Skeletal muscle cell (primary cell): ENCODE results near the gene DDX20.
"Not testable (repeated sequence)": the region's sequence is repeated elsewhere in the genome, so short reads cannot be mapped to it uniquely, and the experiment has no call there.

Experiments
- DNase-seq: peaks from one replicate; pipeline ENCODE4 v3.0.0-alpha.2; 2010; ENCODE audit warnings: low read depth
- H3K4me3 ChIP-seq: 2 replicates; pipeline ENCODE4 v1.5.1; 2011; ENCODE audit warnings: low read depth, mild to moderate bottlenecking, control low read depth, low read length, moderate library complexity

The DDX20 gene

GRCh38 chr1:111731956-111732355 lies 23.7 kb upstream of the DDX20 start:
- DNase-seq = no peak

GRCh38 chr1:111732718-111733117 lies 23.0 kb upstream of the DDX20 start:
- H3K4me3 ChIP-seq = no peak overlapping the region
- no peak for DNase-seq

More at GRCh38 chr1:111731956-111732355, 23.7 kb upstream of the DDX20 start:
- no peak overlapping the region for H3K4me3 ChIP-seq

- no peak overlapping the region for H3K4me3 ChIP-seq
- DNase-seq = peak; percentile 90
Measured at GRCh38 chr1:111733183-111733991, 22.3 kb upstream of the DDX20 start.

- DNase-seq = no peak
- H3K4me3 ChIP-seq = no peak overlapping the region
Measured at GRCh38 chr1:111733992-111734341, 21.7 kb upstream of the DDX20 start.

- no peak overlapping the region for H3K4me3 ChIP-seq
- no peak for DNase-seq
Measured at GRCh38 chr1:111734426-111734825, 21.3 kb upstream of the DDX20 start.

GRCh38 chr1:111734856-111735255 lies 20.8 kb upstream of the DDX20 start:
- no peak for DNase-seq
- H3K4me3 ChIP-seq = no peak overlapping the region

GRCh38 chr1:111735321-111735720 lies 20.4 kb upstream of the DDX20 start:
- H3K4me3 ChIP-seq = no peak overlapping the region
- DNase-seq = no peak

- H3K4me3 ChIP-seq = no peak overlapping the region
- DNase-seq = peak; percentile 75
Measured at GRCh38 chr1:111735858-111736544, 19.7 kb upstream of the DDX20 start.

GRCh38 chr1:111736548-111737215 lies 19.0 kb upstream of the DDX20 start:
- peak overlapping the region; percentile 60 for H3K4me3 ChIP-seq
- DNase-seq = no peak

GRCh38 chr1:111737216-111738132 lies 18.2 kb upstream of the DDX20 start:
- DNase-seq = no peak
- H3K4me3 ChIP-seq = peak overlapping the region; percentile 60

GRCh38 chr1:111738133-111738435 lies 17.6 kb upstream of the DDX20 start:
- DNase-seq = no peak
- peak overlapping the region; percentile 60 for H3K4me3 ChIP-seq

- H3K4me3 ChIP-seq = peak overlapping the region; percentile 60
- DNase-seq = peak; percentile 62
Measured at GRCh38 chr1:111738436-111739193, 17.1 kb upstream of the DDX20 start.

GRCh38 chr1:111739194-111739924 lies 16.3 kb upstream of the DDX20 start, which contains the start of gene INKA2:
Gene INKA2, minus strand, starts transcription at chr1:111739395. Its CDS starts 153 bp downstream, at chr1:111739242.
- H3K4me3 ChIP-seq = peak within 1 kb of the TSS; percentile 60
- peak; percentile 56 for DNase-seq

- no peak for DNase-seq
- H3K4me3 ChIP-seq = peak overlapping the region; percentile 60
Measured at GRCh38 chr1:111739925-111740765, 15.6 kb upstream of the DDX20 start.

GRCh38 chr1:111742292-111742691 lies 13.4 kb upstream of the DDX20 start:
- not testable (repeated sequence) for H3K4me3 ChIP-seq

GRCh38 chr1:111742938-111743549 lies 12.7 kb upstream of the DDX20 start:
- DNase-seq = no peak
- no peak overlapping the region for H3K4me3 ChIP-seq

More at GRCh38 chr1:111742292-111742691, 13.4 kb upstream of the DDX20 start:
- DNase-seq = not testable (repeated sequence)

- no peak overlapping the region for H3K4me3 ChIP-seq
- peak; percentile 71 for DNase-seq
Measured at GRCh38 chr1:111743679-111744101, 12.0 kb upstream of the DDX20 start.
